Measurements from ENCODE around the gene MYOF. TPM values are rescaled to one million over a fixed set of nuclear protein-coding genes. Genes with fewer than 3 reads are reported as not detected.

MYOF gene
- total RNA-seq, 2 donors from 2014 or later, result 21.1 to 25.7 TPM

GRCh38 chr10:93447970-93448369 is 34.2 kb downstream of the MYOF start:
- no peaks in the 10 kb centered on the region for H3K36me3 ChIP-seq (replicated peaks in 1 of 2; ENCODE audit: insufficient read depth in 1 of 2, low read depth in 2 of 2)
- no peak for TF ChIP-seq CTCF (IDR thresholded peaks at IDR 0.05)
- TF ChIP-seq POLR2A (IDR thresholded peaks at IDR 0.05), result no peak
- ATAC-seq (no peak), DNase-seq (no peak)
- H3K27me3 ChIP-seq, result no peaks in the 10 kb centered on the region
- WGBS, 2 donors, result 52 to 71% methylated on average over 3 of the region's 3 CpGs
- no peaks in the 10 kb centered on the region for H3K9me3 ChIP-seq
- no peak overlapping the region for H3K4me3 ChIP-seq
- H3K27ac ChIP-seq, result no peak overlapping the region
- intact Hi-C loops (cut with DNase I), result no loop called here
- peaks cover 27% of the 10 kb centered on the region for H3K4me1 ChIP-seq

GRCh38 chr10:93447019-93447418 is 35.1 kb downstream of the MYOF start:
- WGBS, 2 donors, result 76 to 77% methylated on average over 6 of the region's 6 CpGs
- H3K9me3 ChIP-seq, result no peaks in the 10 kb centered on the region
- intact Hi-C loops (cut with DNase I), result no loop called here
- TF ChIP-seq POLR2A (IDR thresholded peaks at IDR 0.05) (no peak), CTCF (IDR thresholded peaks at IDR 0.05) (no peak)
- H3K36me3 ChIP-seq (replicated peaks in 1 of 2; ENCODE audit: insufficient read depth in 1 of 2, low read depth in 2 of 2), result no peaks in the 10 kb centered on the region
- DNase-seq (no peak), ATAC-seq (no peak)
- no peak overlapping the region for H3K4me3 ChIP-seq
- peaks cover 37% of the 10 kb centered on the region for H3K4me1 ChIP-seq
- no peaks in the 10 kb centered on the region for H3K27me3 ChIP-seq
- H3K27ac ChIP-seq, result peak overlapping the region in 3 of 4 donors; percentile 80 to 90 (median 88)

GRCh38 chr10:93445978-93446720 is 36.0 kb downstream of the MYOF start:
- intact Hi-C loops (cut with DNase I), result no loop called here
- Histone ChIP-seq H3K27me3 (no peaks in the 10 kb centered on the region), H3K27ac (peak overlapping the region; percentile 53 to 90 (median 84)), H3K4me3 (no peak overlapping the region), H3K4me1 (peaks cover 36% of the 10 kb centered on the region), H3K36me3 (replicated peaks in 1 of 2; ENCODE audit: insufficient read depth in 1 of 2, low read depth in 2 of 2) (no peaks in the 10 kb centered on the region), H3K9me3 (no peaks in the 10 kb centered on the region)
- TF ChIP-seq POLR2A (IDR thresholded peaks at IDR 0.05) (no peak), CTCF (IDR thresholded peaks at IDR 0.05) (no peak)
- DNase-seq, result peak in 1 of 4 donors; percentile 20
- WGBS, 2 donors, result 55 to 66% methylated on average over 7 of the region's 7 CpGs
- no peak for ATAC-seq

GRCh38 chr10:93445097-93445960 is 36.8 kb downstream of the MYOF start:
- H3K4me1 ChIP-seq, result peaks cover 34% of the 10 kb centered on the region
- DNase-seq, result peak; percentile 97 to 100 (median 100)
- peak; percentile 99 for ATAC-seq
- H3K36me3 ChIP-seq (replicated peaks in 1 of 2; ENCODE audit: insufficient read depth in 1 of 2, low read depth in 2 of 2), result no peaks in the 10 kb centered on the region
- TF ChIP-seq CTCF (IDR thresholded peaks at IDR 0.05) (no peak), POLR2A (IDR thresholded peaks at IDR 0.05) (peak; percentile 64 to 89 (median 87))
- 12 to 20% methylated on average over 3 to 8 of the region's 8 CpGs for WGBS, 2 donors
- intact Hi-C loops (cut with DNase I), result no loop called here
- peak overlapping the region; percentile 79 to 90 (median 84) for H3K27ac ChIP-seq
- no peaks in the 10 kb centered on the region for H3K9me3 ChIP-seq
- no peaks in the 10 kb centered on the region for H3K27me3 ChIP-seq
- no peak overlapping the region for H3K4me3 ChIP-seq
